NCI-H1694 treated with DMSO at 0.1 percent for 48 hours (cell line): ENCODE data around the gene LRMDA.

Experiments
- DNase-seq: peaks from one replicate; lab custom pipeline; 2025; lab: John Stamatoyannopoulos, UW

The LRMDA gene

GRCh38 chr10:75542084-75542483 lies 110.7 kb downstream of the LRMDA start:
- DNase-seq = no peak

- no peak for DNase-seq
These were observed 111.5 kb downstream of the LRMDA start for GRCh38 chr10:75542906-75543305.

GRCh38 chr10:75544386-75544785 lies 113.0 kb downstream of the LRMDA start:
- DNase-seq = no peak

DNA sequence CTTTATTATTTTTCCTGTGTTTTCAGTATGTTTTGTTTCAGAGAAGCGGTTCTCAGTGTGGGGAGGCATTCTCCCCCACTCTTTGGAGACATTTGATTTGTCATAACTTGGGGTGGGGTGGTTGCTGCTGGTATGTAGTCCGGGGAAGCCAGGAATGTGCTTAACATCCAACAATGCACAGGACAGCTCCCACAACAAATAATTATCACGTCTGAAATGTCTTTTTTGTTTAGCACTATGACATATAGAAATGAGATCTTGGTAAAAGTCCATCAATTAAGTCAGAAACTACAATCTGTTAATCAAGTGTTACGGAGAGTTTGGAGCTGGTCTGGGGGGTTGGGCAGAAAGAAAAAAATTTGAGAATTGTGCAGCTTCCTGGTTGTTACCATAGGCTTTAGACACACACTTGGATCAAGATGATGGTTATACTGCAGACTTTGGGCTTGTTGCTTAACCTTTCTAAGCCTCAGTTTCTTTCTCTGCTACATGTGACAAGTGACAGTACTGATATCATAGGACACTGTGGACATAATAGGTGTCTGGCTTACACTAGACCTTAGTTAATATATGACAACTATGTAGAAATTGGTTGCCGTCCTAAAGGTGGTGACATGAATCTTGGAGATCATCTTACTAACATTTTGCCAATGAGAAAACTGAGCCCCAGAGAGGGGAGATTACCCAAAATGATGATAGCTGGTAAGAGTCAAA lies 113.7 kb downstream of the LRMDA start:
- no peak for DNase-seq

DNA sequence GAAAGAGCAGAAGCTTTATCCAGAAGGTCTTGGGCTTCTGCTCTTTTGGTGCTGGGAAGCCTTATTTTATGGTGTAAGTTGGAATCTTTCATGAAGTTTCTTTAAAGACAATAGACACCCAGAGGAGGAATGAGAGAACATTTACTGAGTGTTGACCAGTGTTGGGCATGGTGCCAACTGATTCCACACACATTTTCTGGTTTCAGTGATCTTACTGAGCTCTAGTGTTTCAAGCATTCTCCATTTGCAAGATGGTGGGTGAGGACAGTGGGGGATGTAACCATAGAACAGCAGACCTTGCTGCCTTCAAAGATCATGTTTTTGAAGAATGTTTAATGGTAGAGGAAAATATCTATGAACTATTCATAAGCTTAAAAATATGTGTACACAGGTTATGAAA lies 114.6 kb downstream of the LRMDA start:
- DNase-seq = no peak

GRCh38 chr10:75547391-75548298 lies 116.2 kb downstream of the LRMDA start:
- no peak for DNase-seq

- no peak for DNase-seq
These were observed 116.9 kb downstream of the LRMDA start for GRCh38 chr10:75548356-75548755.

DNA sequence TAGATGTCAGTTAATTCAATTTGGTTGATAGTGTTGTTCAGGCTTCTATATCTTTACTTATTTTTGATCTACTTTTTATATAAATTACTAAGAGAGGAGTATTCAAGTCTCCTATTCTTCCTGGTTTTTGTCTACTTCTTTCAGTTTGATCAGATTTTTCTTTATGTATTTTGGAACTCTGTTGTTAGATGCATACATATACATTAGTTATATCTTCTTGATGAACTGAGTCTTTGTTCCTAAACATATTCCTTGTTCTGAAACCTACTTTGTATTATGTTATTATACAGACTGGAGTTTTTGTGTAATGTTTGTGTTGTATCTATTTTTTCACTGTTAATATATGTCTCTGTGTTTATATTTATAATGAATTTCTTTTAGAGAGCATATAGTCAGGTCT lies 118.8 kb downstream of the LRMDA start:
- DNase-seq = no peak

DNA sequence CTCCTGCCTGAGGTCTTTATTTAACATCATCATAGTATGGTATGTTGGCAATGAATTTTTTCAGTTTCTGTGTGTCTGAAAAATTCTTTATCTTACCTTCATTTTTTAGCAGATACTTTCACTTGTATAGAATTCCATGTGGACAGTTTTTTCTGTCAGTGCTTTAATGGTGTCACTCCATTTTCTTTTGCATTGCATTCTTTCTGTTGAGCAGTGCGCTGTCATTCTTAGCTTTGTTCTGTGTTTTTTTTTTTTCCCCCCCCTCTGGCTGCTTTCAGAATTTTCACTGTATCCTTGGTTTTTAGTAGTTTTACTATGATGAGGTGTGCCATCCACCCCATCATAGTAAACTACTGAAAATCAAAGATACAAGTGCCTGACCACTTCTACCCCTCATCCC lies 120.7 kb downstream of the LRMDA start:
- no peak for DNase-seq

DNA sequence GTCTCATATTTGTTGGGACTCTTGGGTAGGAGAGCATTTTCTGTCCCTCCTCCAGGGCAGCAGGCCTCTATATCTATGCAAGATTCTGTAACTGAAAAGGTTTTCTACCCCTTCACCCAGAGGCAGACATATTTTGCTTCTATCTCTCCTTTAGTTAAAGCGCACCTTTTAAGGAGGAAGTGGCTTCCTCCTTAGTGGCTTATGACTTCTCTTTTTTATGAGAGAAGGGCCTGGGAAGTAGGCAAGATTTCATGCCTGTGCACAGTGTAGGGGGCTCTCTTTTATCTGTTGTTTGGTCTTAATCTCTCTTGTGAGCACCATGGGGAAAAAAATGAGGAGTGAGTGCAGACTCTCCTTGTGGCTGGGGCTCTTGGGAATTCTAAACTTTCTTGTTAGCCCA lies 122.1 kb downstream of the LRMDA start:
- DNase-seq = no peak

- DNase-seq = no peak
These were observed 123.9 kb downstream of the LRMDA start for GRCh38 chr10:75555323-75555722.

- no peak for DNase-seq
These were observed 124.9 kb downstream of the LRMDA start for GRCh38 chr10:75556320-75556719.

- no peak for DNase-seq
These were observed 134.1 kb downstream of the LRMDA start for GRCh38 chr10:75565286-75566251.

GRCh38 chr10:75568450-75569130 lies 137.2 kb downstream of the LRMDA start:
- no peak for DNase-seq

GRCh38 chr10:75569506-75569905 lies 138.1 kb downstream of the LRMDA start:
- no peak for DNase-seq

DNA sequence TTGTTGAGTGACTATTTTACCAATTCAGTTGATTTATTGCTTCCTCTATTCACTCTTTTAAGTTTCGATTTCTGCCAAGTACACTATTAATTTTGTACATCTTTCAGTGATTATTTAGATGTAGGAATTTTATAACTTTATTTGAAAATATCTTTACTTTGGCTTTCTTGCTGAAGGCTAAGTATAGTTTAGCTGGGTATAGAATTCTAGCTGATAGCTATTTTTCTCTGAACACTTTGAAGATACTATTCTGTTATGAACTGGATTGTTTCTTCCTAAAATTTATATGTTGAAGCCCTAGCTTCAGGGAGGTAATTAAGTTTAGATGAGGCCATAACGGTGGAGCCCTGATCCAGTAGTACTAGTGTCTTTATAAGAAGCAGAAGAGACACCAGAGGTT lies 141.1 kb downstream of the LRMDA start:
- DNase-seq = no peak

DNA sequence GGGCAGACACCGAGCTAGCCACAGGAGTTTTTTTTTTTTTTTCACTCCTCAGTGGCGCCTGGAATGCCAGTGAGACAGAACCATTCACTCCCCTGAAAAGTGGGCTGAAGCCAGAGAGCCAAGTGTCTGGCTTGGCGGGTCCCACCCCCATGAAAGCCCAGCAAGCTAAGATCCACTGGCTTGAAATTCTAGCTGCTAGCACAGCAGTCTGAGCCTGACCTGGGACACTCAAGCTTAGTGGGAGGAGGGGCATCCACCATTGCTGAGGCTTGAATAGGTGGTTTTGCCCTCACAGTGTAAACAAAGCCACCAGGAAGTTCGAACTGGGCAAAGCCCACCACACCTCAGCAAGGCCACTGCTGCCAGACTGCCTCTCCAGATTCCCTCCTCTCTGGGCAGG lies 144.5 kb downstream of the LRMDA start:
- DNase-seq = no peak

DNA sequence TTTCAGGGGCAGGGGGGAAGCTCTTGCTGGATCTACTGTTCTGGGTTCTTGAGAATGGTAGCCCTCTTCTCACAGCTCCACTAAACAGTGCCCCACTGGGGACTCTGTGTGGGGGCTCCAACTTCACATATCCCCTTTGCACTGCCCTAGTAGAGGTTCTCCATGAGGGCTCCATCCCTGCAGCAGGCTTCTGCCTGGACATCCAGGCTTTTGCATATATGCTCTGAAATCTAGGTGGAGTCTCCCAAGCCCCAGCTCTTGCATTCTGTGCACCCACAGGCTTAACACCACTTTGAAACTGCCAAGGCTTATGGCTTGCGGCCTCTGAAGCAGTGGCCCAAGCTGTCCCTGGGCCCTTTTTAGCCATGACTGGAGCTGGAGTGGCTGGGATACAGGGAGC lies 150.7 kb downstream of the LRMDA start:
- no peak for DNase-seq

DNA sequence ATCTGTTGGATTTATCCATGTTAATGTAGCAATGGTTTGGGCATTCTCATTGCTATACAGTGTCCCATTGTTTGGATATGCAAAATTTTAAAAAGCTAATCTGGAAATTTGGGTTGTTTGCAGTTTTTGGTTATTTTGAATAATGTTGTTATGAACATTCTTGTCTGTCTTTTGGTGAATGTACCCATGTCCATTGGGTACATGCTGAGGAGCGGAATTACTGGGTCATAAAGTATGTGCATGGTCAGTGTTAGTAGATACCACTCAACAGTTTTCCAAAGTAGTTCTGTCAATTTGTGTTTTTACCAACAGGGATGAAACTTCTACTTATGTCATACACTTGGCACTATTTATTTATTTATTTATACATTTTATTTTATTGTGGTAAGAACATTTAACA lies 153.9 kb downstream of the LRMDA start:
- DNase-seq = no peak

GRCh38 chr10:75586814-75587213 lies 155.4 kb downstream of the LRMDA start:
- DNase-seq = no peak

DNA sequence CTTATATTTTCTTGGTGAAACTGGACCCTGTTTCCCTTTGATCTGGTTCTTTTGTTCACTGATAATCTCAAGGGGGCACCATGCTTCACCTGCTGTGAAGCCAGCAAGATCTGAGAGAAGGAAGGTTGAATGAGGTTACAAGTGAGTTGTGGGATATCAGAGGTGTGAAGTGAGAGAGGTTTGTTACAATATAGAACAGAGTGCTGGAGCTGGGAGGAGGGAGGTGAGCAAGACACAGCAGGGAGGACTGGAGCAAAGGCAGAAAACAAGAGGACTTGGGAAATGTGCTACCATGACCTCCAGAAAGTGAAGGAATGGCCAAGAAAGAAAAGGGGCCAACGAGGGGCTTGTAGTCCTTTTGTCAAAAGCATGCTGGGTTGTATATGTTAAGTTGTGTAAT lies 156.6 kb downstream of the LRMDA start:
- no peak for DNase-seq
